ENCODE data around the gene STAG3. TPM values are rescaled to one million over a fixed set of nuclear protein-coding genes. Genes with fewer than 3 reads are reported as not detected.

STAG3 gene
- total and polyA plus RNA-seq, 9 of the 15 experiments (the other 6 are each of a cell fraction or from before 2014, with no cell fraction given) = 0.54 to 2.5 (median 1.7) TPM

- TF ChIP-seq IRF9 (tag; IDR thresholded peaks at IDR 0.05) (0 out of 2 replicates have a peak, but pooled peaks have one; percentile 43), ARID1B (IDR thresholded peaks at IDR 0.05) (peak; percentile 78), CEBPG (CRISPR knock-in tag; IDR thresholded peaks at IDR 0.05) (no peak), CEBPG (tag; conservative IDR thresholded peaks at IDR 0.05 in 1 of 2, IDR thresholded peaks at IDR 0.05 in 1 of 2) (peak in 1 of 2 experiments; percentile 30; a peak in 2 of 4 replicates), NFATC3 (IDR thresholded peaks at IDR 0.05) (no peak), STAT5A (IDR thresholded peaks at IDR 0.05; ENCODE audit: borderline replicate concordance, low read length) (peak; percentile 69), HMGN3 (IDR thresholded peaks at IDR 0.05; ENCODE audit: borderline replicate concordance, extremely low read depth, insufficient read length, low read depth, low read length) (peak; percentile 83), E2F1 (CRISPR knock-in tag; IDR thresholded peaks at IDR 0.05) (peak; percentile 67; the same call in 1 of the 2 replicates), E2F3 (CRISPR knock-in tag; IDR thresholded peaks at IDR 0.05) (0 out of 2 replicates have a peak, but pooled peaks have one; percentile 15), ZNF41 (CRISPR knock-in tag; conservative IDR thresholded peaks at IDR 0.05) (0 out of 2 replicates have a peak, but pooled peaks have one; percentile 28), PRPF4 (IDR thresholded peaks at IDR 0.05; ENCODE audit: insufficient read depth, low read depth, low read length, poor library complexity, severe bottlenecking) (no peak), E2F6 (IDR thresholded peaks at IDR 0.05; ENCODE audit: borderline replicate concordance in 1 of 2, extremely low read depth in 1 of 2, insufficient read depth in 1 of 2, insufficient read length in 1 of 2, low read depth in 1 of 2, low read length in 1 of 2, poor library complexity in 1 of 2, severe bottlenecking in 1 of 2) (peak in 1 of 2 experiments; percentile 42), SMAD2 (IDR thresholded peaks at IDR 0.05; ENCODE audit: low read depth, low read length) (no peak), CHD2 (IDR thresholded peaks at IDR 0.05; ENCODE audit: low read depth, low read length) (peak; percentile 33), ATF4 (CRISPR knock-in tag; IDR thresholded peaks at IDR 0.05) (peak; percentile 27; the same call in 1 of the 2 replicates), SREBF2 (CRISPR knock-in tag; IDR thresholded peaks at IDR 0.05) (0 out of 2 replicates have a peak, but pooled peaks have one; percentile 35), ZBTB11 (CRISPR knock-in tag; IDR thresholded peaks at IDR 0.05) (peak; percentile 41 to 93 (median 73); a peak in 5 of 6 replicates)
Observed at GRCh38 chr7:100158229-100159098, 19.3 kb upstream of the STAG3 start, which contains the start of gene TRAPPC14 (continued).

Measured in K562 (cell line).